Endothelial cell of umbilical vein (primary cell): ENCODE measurements around the gene GTPBP10.

Experiments
- EZH2 ChIP-seq: IDR thresholded peaks from 2 replicates; pipeline ENCODE4 v1.6.1; 2012; ENCODE audit warnings: borderline replicate concordance, low read depth, mild to moderate bottlenecking, moderate library complexity, low read length, inconsistent platforms; ENCODE audit not compliant: severe bottlenecking
- FOS ChIP-seq: IDR thresholded peaks from 2 replicates; pipeline ENCODE4 v1.6.1; 2011; ENCODE audit warnings: mild to moderate bottlenecking, low read length, moderate library complexity, borderline replicate concordance; ENCODE audit not compliant: insufficient read depth
- JUN ChIP-seq: IDR thresholded peaks from 2 replicates; pipeline ENCODE4 v1.6.1; 2011; ENCODE audit warnings: borderline replicate concordance, low read depth; ENCODE audit not compliant: insufficient read length, insufficient read depth
- MYC ChIP-seq: IDR thresholded peaks from one replicate; pipeline ENCODE4 v1.6.1; 2011; ENCODE audit warnings: mild to moderate bottlenecking, low read depth, low read length
- POLR2A ChIP-seq: IDR thresholded peaks from 2 replicates; pipeline ENCODE4 v1.6.1; 2012; ENCODE audit warnings: low read depth, mild to moderate bottlenecking, control low read depth, low read length
- POLR2AphosphoS5 ChIP-seq: IDR thresholded peaks from 2 replicates; pipeline ENCODE4 v1.6.1; 2012; ENCODE audit warnings: low read depth, mild to moderate bottlenecking, control low read depth, low read length, moderate library complexity; ENCODE audit not compliant: insufficient read depth
- TF ChIP-seq, protein P1 (sequence below), 2 donors: IDR thresholded peaks; 1 replicate in 1 of 2; 2 replicates in 1 of 2; pipeline ENCODE4 v1.5.1; 2011; ENCODE audit warnings: low read length in 2 of 2, mild to moderate bottlenecking in 2 of 2, moderate library complexity in 2 of 2, control low read depth in 1 of 2, inconsistent platforms in 1 of 2, low read depth in 1 of 2; ENCODE audit not compliant: insufficient read depth in 1 of 2; ENCODE audit errors: extremely low read depth in 1 of 2

DNA sequence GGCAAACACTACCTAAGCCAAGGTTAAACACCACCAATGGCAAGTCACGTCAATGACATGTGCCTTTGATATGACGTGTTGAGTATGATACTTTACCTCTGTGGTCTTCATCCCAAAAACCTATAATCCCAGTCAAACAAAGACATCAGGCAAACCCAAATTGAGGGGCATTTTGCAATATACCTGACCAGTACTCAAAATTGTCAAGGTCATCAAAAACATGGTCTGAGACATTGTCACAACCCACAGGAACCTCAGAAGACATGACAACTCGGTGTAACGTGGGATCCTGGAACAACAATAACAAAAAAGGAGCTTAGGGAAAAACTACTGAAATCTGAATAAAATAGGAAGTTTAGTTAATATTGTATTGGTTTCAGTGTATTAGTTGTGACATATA lies 32.6 kb upstream of the GTPBP10 start:
- TF ChIP-seq POLR2A (no peak), POLR2AphosphoS5 (no peak), JUN (no peak), EZH2 (no peak), FOS (no peak), MYC (no peak)
- TF ChIP-seq, protein P1, sequence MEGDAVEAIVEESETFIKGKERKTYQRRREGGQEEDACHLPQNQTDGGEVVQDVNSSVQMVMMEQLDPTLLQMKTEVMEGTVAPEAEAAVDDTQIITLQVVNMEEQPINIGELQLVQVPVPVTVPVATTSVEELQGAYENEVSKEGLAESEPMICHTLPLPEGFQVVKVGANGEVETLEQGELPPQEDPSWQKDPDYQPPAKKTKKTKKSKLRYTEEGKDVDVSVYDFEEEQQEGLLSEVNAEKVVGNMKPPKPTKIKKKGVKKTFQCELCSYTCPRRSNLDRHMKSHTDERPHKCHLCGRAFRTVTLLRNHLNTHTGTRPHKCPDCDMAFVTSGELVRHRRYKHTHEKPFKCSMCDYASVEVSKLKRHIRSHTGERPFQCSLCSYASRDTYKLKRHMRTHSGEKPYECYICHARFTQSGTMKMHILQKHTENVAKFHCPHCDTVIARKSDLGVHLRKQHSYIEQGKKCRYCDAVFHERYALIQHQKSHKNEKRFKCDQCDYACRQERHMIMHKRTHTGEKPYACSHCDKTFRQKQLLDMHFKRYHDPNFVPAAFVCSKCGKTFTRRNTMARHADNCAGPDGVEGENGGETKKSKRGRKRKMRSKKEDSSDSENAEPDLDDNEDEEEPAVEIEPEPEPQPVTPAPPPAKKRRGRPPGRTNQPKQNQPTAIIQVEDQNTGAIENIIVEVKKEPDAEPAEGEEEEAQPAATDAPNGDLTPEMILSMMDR (IDR thresholded peaks at IDR 0.05; ENCODE audit: extremely low read depth in 1 of 2, insufficient read depth in 1 of 2, low read depth in 1 of 2, low read length in 2 of 2) = no peak
